BJ (cell line): Measurements from ENCODE around the gene NKAIN2. TPM values are rescaled to one million over a fixed set of nuclear protein-coding genes. Genes with fewer than 3 reads are reported as not detected.

Experiments
- CTCF ChIA-PET: fragments of 350-600 bp; formaldehyde crosslinking; extraction: SDS; loops from one replicate; lab custom pipeline; 2021; ENCODE audit warnings: antibody characterized with exemption, inconsistent platforms; lab: Yijun Ruan, JAX
- POLR2A ChIA-PET: fragments of 300-600 bp; sonication (Branson Sonifier 250); formaldehyde crosslinking; extraction: SDS; loops from one replicate; lab custom pipeline; 2021; ENCODE audit warnings: antibody characterized with exemption; lab: Charles Lee
- DNase-seq: peaks from one replicate; pipeline ENCODE4 v3.0.0-alpha.2; 2011; ENCODE audit warnings: low read depth
- H3K27me3 ChIP-seq: 2 replicates; pipeline ENCODE4 v1.6.0; 2011; ENCODE audit warnings: low read length; ENCODE audit not compliant: control insufficient read depth, insufficient read depth
- H3K36me3 ChIP-seq: 2 replicates; pipeline ENCODE4 v1.5.1; 2011; ENCODE audit warnings: low read length; ENCODE audit not compliant: control insufficient read depth, insufficient read depth
- H3K4me3 ChIP-seq: 2 replicates; pipeline ENCODE4 v1.5.1; 2011; ENCODE audit warnings: low read depth, mild to moderate bottlenecking, control low read depth, low read length
- CTCF ChIP-seq: IDR thresholded peaks from 2 replicates; pipeline ENCODE4 v1.5.1; 2011; ENCODE audit warnings: low read depth, mild to moderate bottlenecking, control low read depth, inconsistent platforms, low read length, moderate library complexity; ENCODE audit not compliant: insufficient read depth
- polyA plus RNA-seq: library from polyadenylated mRNA; depleted of rRNA; stranded (reverse); fragments of >200 nt; gene quantifications from 2 replicates; pipeline ENCODE4 v1.2.3, GENCODE V29; 2011

Gene NKAIN2
- polyA plus RNA-seq, 1 experiment, result not detected

DNA sequence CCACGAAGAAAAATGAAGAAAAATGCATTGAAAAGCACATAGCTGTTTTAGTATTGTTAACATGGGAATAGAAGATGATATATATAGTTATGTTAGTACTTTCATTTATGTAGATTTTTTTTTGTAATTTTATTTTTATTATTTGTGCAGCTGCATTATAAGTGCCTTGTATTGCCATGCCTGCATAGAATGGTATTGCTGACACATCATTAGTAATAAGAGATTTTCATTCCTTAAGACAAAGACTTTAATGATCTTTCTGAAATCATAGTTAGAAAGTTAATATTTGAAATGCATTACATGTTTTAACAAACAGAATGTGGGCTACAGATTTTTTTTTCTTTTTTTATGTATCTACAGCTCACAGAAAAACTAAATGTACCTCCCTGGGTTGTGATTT, 506.5 kb downstream of the NKAIN2 start:
- POLR2A ChIA-PET, result no interaction called here
- no peak for DNase-seq

GRCh38 chr6:124319410-124319809, 515.7 kb downstream of the NKAIN2 start:
- H3K27me3 ChIP-seq, result no peaks in the 10 kb centered on the region
- no peaks in the 10 kb centered on the region for H3K36me3 ChIP-seq
- CTCF ChIA-PET, result no interaction called here
- POLR2A ChIA-PET, result no interaction called here
- DNase-seq, result no peak
- no peak for TF ChIP-seq CTCF
- no peak overlapping the region for H3K4me3 ChIP-seq

More for the DNA sequence above, 506.5 kb downstream of the NKAIN2 start:
- TF ChIP-seq CTCF, result no peak
- H3K4me3 ChIP-seq, result no peak overlapping the region
- CTCF ChIA-PET, result no interaction called here
- no peaks in the 10 kb centered on the region for H3K36me3 ChIP-seq
- H3K27me3 ChIP-seq, result no peaks in the 10 kb centered on the region

DNA sequence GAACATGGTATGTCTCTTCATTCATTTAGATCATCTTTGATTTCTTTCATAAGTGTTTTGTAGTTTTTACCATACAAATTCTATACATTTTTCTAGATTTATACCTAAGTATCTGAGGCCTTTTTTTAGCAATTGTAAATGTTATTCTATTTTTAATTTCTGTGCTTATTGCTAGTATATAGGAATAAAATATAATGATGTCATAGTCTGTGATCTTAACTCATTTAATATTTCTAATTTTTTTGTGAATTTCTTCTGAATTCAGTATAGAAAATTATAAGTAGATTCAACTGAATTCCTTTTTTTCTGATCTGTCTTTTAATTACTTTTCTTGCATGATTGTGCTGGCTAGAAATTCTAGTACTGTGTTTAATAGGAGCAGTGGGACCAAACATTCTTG, 520.6 kb downstream of the NKAIN2 start:
- ChIA-PET CTCF (no interaction called here), POLR2A (no interaction called here)
- H3K27me3 ChIP-seq, result no peaks in the 10 kb centered on the region
- no peak overlapping the region for H3K4me3 ChIP-seq
- TF ChIP-seq CTCF, result no peak
- no peaks in the 10 kb centered on the region for H3K36me3 ChIP-seq
- no peak for DNase-seq

GRCh38 chr6:124330197-124330596, 526.5 kb downstream of the NKAIN2 start:
- H3K36me3 ChIP-seq, result no peaks in the 10 kb centered on the region
- no peak for DNase-seq
- CTCF ChIA-PET, result no interaction called here

DNA sequence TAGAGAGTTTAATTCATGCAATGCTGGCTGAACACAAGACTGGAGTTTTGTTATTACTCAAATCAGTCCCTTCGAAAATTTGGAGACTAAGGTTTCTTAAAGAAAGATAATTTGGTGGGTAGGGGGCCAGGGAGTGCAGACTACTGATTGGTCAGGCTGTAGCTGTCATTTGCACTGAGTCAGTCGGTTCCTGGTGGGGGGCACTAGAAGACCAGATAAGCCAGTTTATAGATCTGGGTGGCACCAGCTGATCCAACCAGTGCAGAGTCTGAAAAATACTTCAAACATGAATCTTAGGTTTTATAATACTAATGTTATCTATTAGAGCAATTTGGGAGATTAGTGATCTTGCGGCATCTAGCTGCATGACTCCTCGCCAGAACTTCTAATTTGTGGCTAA, 530.7 kb downstream of the NKAIN2 start:
- CTCF ChIA-PET, result no interaction called here
- POLR2A ChIA-PET, result no interaction called here

More at GRCh38 chr6:124330197-124330596, 526.5 kb downstream of the NKAIN2 start:
- Histone ChIP-seq H3K4me3 (no peak overlapping the region), H3K27me3 (no peaks in the 10 kb centered on the region)
- no peak for TF ChIP-seq CTCF
- POLR2A ChIA-PET, result no interaction called here

More for the DNA sequence above, 530.7 kb downstream of the NKAIN2 start:
- no peaks in the 10 kb centered on the region for H3K27me3 ChIP-seq
- no peaks in the 10 kb centered on the region for H3K36me3 ChIP-seq
- DNase-seq, result no peak
- no peak for TF ChIP-seq CTCF
- H3K4me3 ChIP-seq, result no peak overlapping the region
